Prostate gland (tissue), 2 donors: ENCODE data around the gene NTM.

ENCODE experiments used
- CTCF ChIP-seq, 4 experiments: fragments of 200-600 bp in 2 of 4; fragments of 450-650 bp in 2 of 4; sonication (generic) in 2 of 4; IDR thresholded peaks; 1 replicate in 3 of 4; 2 replicates in 1 of 4; pipeline ENCODE4 v1.5.1; 2016 to 2019; ENCODE audit warnings: antibody characterized with exemption in 4 of 4, mild to moderate bottlenecking in 2 of 4, moderate library complexity in 2 of 4
- POLR2A ChIP-seq: fragments of 450-650 bp; IDR thresholded peaks from one replicate; pipeline ENCODE4 v1.6.1; 2016; ENCODE audit warnings: antibody characterized with exemption, mild to moderate bottlenecking

- TF ChIP-seq CTCF (IDR thresholded peaks at IDR 0.05) (no peak), POLR2A (no peak)
These were observed at the start of gene NTM for GRCh38 chr11:131370090-131370751.
